PC-3 (cell line): Measurements from ENCODE around the gene KDELR1. TPM values are rescaled to one million over a fixed set of nuclear protein-coding genes. Genes with fewer than 3 reads are reported as not detected.

Source experiments
- ATAC-seq: fragments of 200-7000 bp; cut with Tn5 transposase; 2 replicates; pipeline ENCODE4 v1.9.1; 2020; ENCODE audit warnings: mild to moderate bottlenecking, moderate library complexity
- BruUV-seq: library from RNA; stranded (reverse); fragments of 400-500 nt; replicated peaks from 2 replicates; lab custom pipeline; 2021; lab: Mats Ljungman, UMichigan
- CTCF ChIA-PET: fragments of 300-600 bp; sonication (Branson Sonifier 250); formaldehyde crosslinking; loops from one replicate; lab custom pipeline; 2022; ENCODE audit warnings: antibody characterized with exemption; lab: Charles Lee
- POLR2A ChIA-PET: fragments of 300-600 bp; sonication (Branson Sonifier 250); formaldehyde crosslinking; loops from one replicate; lab custom pipeline; 2022; ENCODE audit warnings: antibody characterized with exemption; ENCODE audit not compliant: unreplicated experiment; lab: Charles Lee
- DNase-seq: peaks from one replicate; pipeline ENCODE4 v3.0.0-alpha.2; 2015
- H2AFZ ChIP-seq: fragments of 300-600 bp; sonication (generic); 2 replicates; pipeline ENCODE4 v1.6.0; 2016; ENCODE audit warnings: antibody characterized with exemption, low read length
- H3F3A ChIP-seq: fragments of 300-600 bp; sonication (generic); one replicate; pipeline ENCODE4 v1.6.0; 2017; ENCODE audit warnings: antibody characterized with exemption, low read length, control low read depth, mild to moderate bottlenecking; ENCODE audit not compliant: unreplicated experiment
- H3K27ac ChIP-seq: fragments of 300-600 bp; sonication (generic); 2 replicates; pipeline ENCODE4 v1.5.1; 2016; ENCODE audit warnings: mild to moderate bottlenecking, low read length
- H3K27me3 ChIP-seq: fragments of 300-600 bp; sonication (generic); 2 replicates; pipeline ENCODE4 v1.6.1; 2016; ENCODE audit warnings: low read length, mixed read lengths
- H3K36me3 ChIP-seq: fragments of 300-600 bp; sonication (generic); 2 replicates; pipeline ENCODE4 v1.6.1; 2016; ENCODE audit warnings: low read depth, mixed run types, low read length, mixed read lengths
- H3K4me1 ChIP-seq: fragments of 300-600 bp; sonication (generic); 2 replicates; pipeline ENCODE4 v1.5.1; 2016; ENCODE audit warnings: low read length; ENCODE audit not compliant: insufficient read depth
- H3K4me2 ChIP-seq: fragments of 300-600 bp; sonication (generic); 2 replicates; pipeline ENCODE4 v1.6.0; 2016; ENCODE audit warnings: low read length
- H3K4me3 ChIP-seq: fragments of 300-600 bp; sonication (generic); 2 replicates; pipeline ENCODE4 v1.5.1; 2016; ENCODE audit warnings: mild to moderate bottlenecking, low read length, mixed read lengths
- H3K79me2 ChIP-seq: fragments of 300-600 bp; sonication (generic); 2 replicates; pipeline ENCODE4 v1.6.1; 2017; ENCODE audit warnings: low read length, mixed read lengths
- H3K9ac ChIP-seq: fragments of 300-600 bp; sonication (generic); 2 replicates; pipeline ENCODE4 v1.6.0; 2016; ENCODE audit warnings: mild to moderate bottlenecking, low read length
- H3K9me2 ChIP-seq: fragments of 300-600 bp; sonication (generic); replicated peaks from 2 replicates; pipeline ENCODE4 v1.6.1; 2016; ENCODE audit warnings: mixed run types, low read length, mixed read lengths
- H3K9me3 ChIP-seq: fragments of 300-600 bp; sonication (generic); 2 replicates; pipeline ENCODE4 v1.6.1; 2016; ENCODE audit warnings: low read length, mixed read lengths
- H4K20me1 ChIP-seq: fragments of 300-600 bp; sonication (generic); 2 replicates; pipeline ENCODE4 v1.6.1; 2016; ENCODE audit warnings: low read length, mixed read lengths
- CTCF ChIP-seq: fragments of 300-600 bp; sonication (generic); conservative IDR thresholded peaks from 2 replicates; pipeline ENCODE4 v1.5.1; 2017; ENCODE audit warnings: antibody characterized with exemption, low read depth, mild to moderate bottlenecking, low read length
- EZH2 ChIP-seq: fragments of 300-600 bp; sonication (generic); IDR thresholded peaks from one replicate; pipeline ENCODE4 v1.6.1; 2017; ENCODE audit warnings: antibody characterized with exemption, mild to moderate bottlenecking, low read length; ENCODE audit not compliant: unreplicated experiment
- EZH2phosphoT487 ChIP-seq: fragments of 300-600 bp; sonication (generic); IDR thresholded peaks from 2 replicates; pipeline ENCODE4 v1.6.1; 2018; ENCODE audit warnings: mild to moderate bottlenecking, antibody characterized with exemption, low read length, borderline replicate concordance
- intact Hi-C: fragments of 100-400 bp; cut with micrococcal nuclease; formaldehyde crosslinking; loops from 2 replicates; pipeline ENCODE4 v1.9.0; 2023
- total RNA-seq: library from RNA; depleted of rRNA; stranded (reverse); fragments of >200 nt; gene quantifications from 2 replicates; pipeline ENCODE4 v1.2.3, GENCODE V29; 2014

Gene KDELR1
- total RNA-seq, 1 experiment from 2014 or later: 90.2 TPM

DNA sequence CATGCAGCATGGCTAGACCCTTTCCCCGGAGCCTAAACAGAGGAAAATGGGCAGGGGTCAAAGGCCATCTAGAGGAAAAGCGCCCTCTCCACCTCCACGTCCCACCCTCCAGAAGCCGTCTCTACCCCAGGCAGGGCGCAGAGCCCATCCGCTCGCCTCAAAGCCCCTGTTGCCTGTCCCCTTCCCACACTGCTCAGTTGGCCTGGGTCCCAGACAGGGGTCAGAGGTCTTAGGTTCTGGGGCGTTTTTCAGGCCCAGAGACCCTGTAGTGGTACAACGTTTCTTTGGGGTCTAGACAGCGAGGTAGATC is 27.9 kb downstream of the KDELR1 start:
- H3K9me2 ChIP-seq: no peaks in the 10 kb centered on the region
- no peaks in the 10 kb centered on the region for H3K27me3 ChIP-seq
- DNase-seq: no peak
- peak overlapping the region; percentile 66 for H3K4me3 ChIP-seq
- CTCF ChIA-PET: interaction anchor here (0.5 to 2.5 kb wide), 3 partner anchors 11 to 221 kb away, joined by 4 to 17 read pairs (median 5); partner anchors contain the start of gene KDELR1
- H4K20me1 ChIP-seq: no peaks in the 10 kb centered on the region
- peak overlapping the region; percentile 82 for H2AFZ ChIP-seq
- TF ChIP-seq CTCF (no peak), EZH2phosphoT487 (no peak), EZH2 (no peak)
- H3F3A ChIP-seq: no peaks in the 10 kb centered on the region
- peaks cover 5% of the 10 kb centered on the region; the same call in 1 of the 2 replicates for H3K4me1 ChIP-seq
- H3K4me2 ChIP-seq: peak overlapping the region; percentile 95
- BruUV-seq: TSS peak; percentile 87
- POLR2A ChIA-PET: interaction anchor here (0.7 to 1.1 kb wide), 2 partner anchors 31 to 129 kb away, joined by 4 to 6 read pairs; no protein-coding TSS in a partner anchor
- ATAC-seq: peak; percentile 6; the same call in 1 of the 2 replicates
- peak overlapping the region; percentile 42 for H3K27ac ChIP-seq
- H3K9me3 ChIP-seq: no peaks in the 10 kb centered on the region
- peak overlapping the region; percentile 81 for H3K9ac ChIP-seq
- no peaks in the 10 kb centered on the region for H3K36me3 ChIP-seq
- intact Hi-C loops: no loop called here
- H3K79me2 ChIP-seq: no peaks in the 10 kb centered on the region

- H3K27me3 ChIP-seq: no peaks in the 10 kb centered on the region
- CTCF ChIA-PET: interaction anchor here (0.5 to 2.5 kb wide), 3 partner anchors 10 to 28 kb away, joined by 4 to 17 read pairs (median 8); partner anchors contain the start of gene KDELR1
- ATAC-seq: peak; percentile 92
- POLR2A ChIA-PET: interaction anchor here (1.1 kb wide), 1 partner anchor 130 kb away, joined by 6 read pairs; no protein-coding TSS in a partner anchor
- H3F3A ChIP-seq: no peaks in the 10 kb centered on the region
- H3K9me2 ChIP-seq: no peaks in the 10 kb centered on the region
- no peaks in the 10 kb centered on the region for H4K20me1 ChIP-seq
- H3K4me2 ChIP-seq: peak overlapping the region; percentile 95
- intact Hi-C loops: no loop called here
- no peaks in the 10 kb centered on the region for H3K79me2 ChIP-seq
- no peaks in the 10 kb centered on the region for H3K9me3 ChIP-seq
- H3K4me3 ChIP-seq: peak overlapping the region; percentile 66
- no TSS peak for BruUV-seq
- H3K9ac ChIP-seq: peak overlapping the region; percentile 81
- peaks cover 5% of the 10 kb centered on the region; the same call in 1 of the 2 replicates for H3K4me1 ChIP-seq
- peak overlapping the region; percentile 82 for H2AFZ ChIP-seq
- H3K36me3 ChIP-seq: no peaks in the 10 kb centered on the region
- peak overlapping the region; percentile 42 for H3K27ac ChIP-seq
- TF ChIP-seq CTCF (no peak), EZH2phosphoT487 (no peak), EZH2 (no peak)
- peak; percentile 94 for DNase-seq
Observed at GRCh38 chr19:48362716-48363499, 28.4 kb downstream of the KDELR1 start.

- peaks cover 5% of the 10 kb centered on the region; the same call in 1 of the 2 replicates for H3K4me1 ChIP-seq
- H3K27ac ChIP-seq: no peak overlapping the region
- no peaks in the 10 kb centered on the region for H3K79me2 ChIP-seq
- no peaks in the 10 kb centered on the region for H3K27me3 ChIP-seq
- DNase-seq: no peak
- no peak overlapping the region for H2AFZ ChIP-seq
- no TSS peak for BruUV-seq
- ChIA-PET POLR2A (no interaction called here), CTCF (no interaction called here)
- no peak for ATAC-seq
- no peaks in the 10 kb centered on the region for H3F3A ChIP-seq
- H3K9me3 ChIP-seq: no peaks in the 10 kb centered on the region
- H3K9me2 ChIP-seq: no peaks in the 10 kb centered on the region
- H3K36me3 ChIP-seq: no peaks in the 10 kb centered on the region
- no peak overlapping the region for H3K9ac ChIP-seq
- no peak overlapping the region for H3K4me3 ChIP-seq
- H3K4me2 ChIP-seq: no peak overlapping the region
- H4K20me1 ChIP-seq: no peaks in the 10 kb centered on the region
- intact Hi-C loops: no loop called here
- no peak for TF ChIP-seq CTCF
- TF ChIP-seq EZH2phosphoT487: no peak
- TF ChIP-seq EZH2: no peak
Observed at GRCh38 chr19:48361912-48362311, 29.4 kb downstream of the KDELR1 start.
